Measurements from ENCODE around the gene CLIP1.

GRCh38 chr12:122363782-122364181, 58.7 kb downstream of the CLIP1 start:
- TF ChIP-seq GATA2 (IDR thresholded peaks at IDR 0.05; ENCODE audit: low read depth, low read length): no peak
- TF ChIP-seq GATA3 (IDR thresholded peaks at IDR 0.05; ENCODE audit: low read depth, low read length): no peak
